SU-DHL-6 (cell line): ENCODE data around the gene GFOD1.

Experiments
- H2AFZ ChIP-seq: fragments of 200-600 bp; sonication (generic); 2 replicates; pipeline ENCODE4 v1.6.1; 2014; ENCODE audit warnings: low read depth, mild to moderate bottlenecking, moderate library complexity, mixed read lengths, antibody characterized with exemption, low read length; ENCODE audit not compliant: severe bottlenecking
- H3F3A ChIP-seq: fragments of 200-600 bp; shearing (Covaris generic); 2 replicates; pipeline ENCODE4 v1.6.0; 2016; ENCODE audit warnings: antibody characterized with exemption, mild to moderate bottlenecking; ENCODE audit not compliant: insufficient read depth
- H3K27ac ChIP-seq: fragments of 200-600 bp; sonication (generic); 2 replicates; pipeline ENCODE4 v1.5.1; 2016; ENCODE audit warnings: low read depth, mild to moderate bottlenecking, low read length, moderate library complexity, mixed read lengths
- H3K27me3 ChIP-seq: fragments of 200-600 bp; sonication (generic), shearing (Covaris generic); 2 replicates; pipeline ENCODE4 v1.6.0; 2014; ENCODE audit warnings: mild to moderate bottlenecking, low read length
- H3K36me3 ChIP-seq: fragments of 200-600 bp; sonication (generic); 2 replicates; pipeline ENCODE4 v1.6.1; 2014; ENCODE audit warnings: mild to moderate bottlenecking, low read length, mixed read lengths
- H3K4me2 ChIP-seq: fragments of 300-600, 200-600 bp; shearing (Covaris generic), sonication (generic); 2 replicates; pipeline ENCODE4 v1.6.0; 2014; ENCODE audit warnings: low read length, low read depth, mild to moderate bottlenecking; ENCODE audit not compliant: poor library complexity, severe bottlenecking
- H3K4me3 ChIP-seq: fragments of 200-600 bp; sonication (generic); 2 replicates; pipeline ENCODE4 v1.5.1; 2014; ENCODE audit warnings: antibody characterized with exemption, low read length, mild to moderate bottlenecking, mixed read lengths; ENCODE audit not compliant: insufficient read depth, poor library complexity, severe bottlenecking
- H3K79me2 ChIP-seq: fragments of 200-600 bp; sonication (generic); 2 replicates; pipeline ENCODE4 v1.6.1; 2014; ENCODE audit warnings: mild to moderate bottlenecking, low read length, moderate library complexity; ENCODE audit not compliant: insufficient read depth
- H3K9ac ChIP-seq: fragments of 200-600 bp; sonication (generic); 2 replicates; pipeline ENCODE4 v1.7.0; 2014; ENCODE audit warnings: mild to moderate bottlenecking, low read length
- H3K9me2 ChIP-seq: fragments of 200-600 bp; sonication (generic); replicated peaks from 2 replicates; pipeline ENCODE4 v1.6.1; 2014; ENCODE audit warnings: low read length; ENCODE audit not compliant: insufficient read depth
- H3K9me3 ChIP-seq: fragments of 200-600 bp; sonication (generic); 2 replicates; pipeline ENCODE4 v1.6.1; 2014; ENCODE audit warnings: low read length, mixed read lengths; ENCODE audit not compliant: insufficient read depth
- H4K20me1 ChIP-seq: fragments of 200-600 bp; sonication (generic); 2 replicates; pipeline ENCODE4 v1.6.1; 2014; ENCODE audit warnings: low read depth, mild to moderate bottlenecking, antibody characterized with exemption, low read length, moderate library complexity, mixed read lengths
- EZH2phosphoT487 ChIP-seq: fragments of 200-600 bp; sonication (generic), shearing (Covaris generic); conservative IDR thresholded peaks from 2 replicates; pipeline ENCODE4 v1.6.1; 2018; ENCODE audit warnings: mild to moderate bottlenecking, antibody characterized with exemption, low read length, moderate library complexity, mixed read lengths
- TF ChIP-seq, protein P1 (sequence below): fragments of 200-600 bp; sonication (generic); IDR thresholded peaks from one replicate; pipeline ENCODE4 v1.5.1; 2017; ENCODE audit warnings: antibody characterized with exemption, mild to moderate bottlenecking, low read length, moderate library complexity; ENCODE audit not compliant: insufficient read depth, poor library complexity, severe bottlenecking

GFOD1 gene

DNA sequence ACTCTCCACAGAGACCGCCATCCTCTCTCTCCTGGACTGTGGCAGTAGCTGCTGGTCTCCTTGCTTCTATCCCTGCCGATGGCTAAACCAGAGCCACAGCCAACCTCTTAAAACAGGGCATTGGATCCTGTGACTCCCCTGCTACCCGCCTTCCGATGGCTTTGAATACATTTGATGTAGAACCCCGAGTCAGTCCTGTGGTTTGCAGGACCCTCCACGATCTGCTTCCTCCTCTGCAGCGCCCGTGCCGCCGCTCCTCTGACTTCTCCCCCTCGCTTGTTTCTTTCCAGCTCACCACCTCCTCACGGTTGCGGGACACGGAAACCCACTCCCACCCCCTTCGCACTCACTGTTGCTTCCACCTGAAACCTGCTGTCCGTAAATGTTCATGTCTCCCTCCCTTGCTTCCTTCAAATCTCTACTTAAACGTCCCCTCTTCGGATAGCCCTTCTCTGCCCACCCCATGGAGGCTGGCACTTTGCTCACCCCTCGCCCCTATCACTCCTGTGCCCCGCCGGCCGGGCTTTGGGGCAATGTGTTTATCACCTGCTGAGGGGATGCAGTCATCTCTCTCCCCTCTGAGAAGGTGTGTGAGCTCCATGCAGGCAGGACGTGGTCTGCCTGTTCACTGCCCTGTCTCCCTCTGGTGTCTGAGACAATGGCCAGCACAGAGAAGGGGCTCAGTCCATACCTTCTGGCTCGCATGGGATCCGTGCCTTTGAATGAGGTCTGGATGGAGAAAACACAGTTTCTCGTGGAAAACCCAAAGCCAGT lies 67.8 kb downstream of the GFOD1 start:
- H3F3A ChIP-seq: no peaks in the 10 kb centered on the region
- no peak overlapping the region for H3K9ac ChIP-seq
- no peaks in the 10 kb centered on the region for H3K79me2 ChIP-seq
- no peak for TF ChIP-seq EZH2phosphoT487
- TF ChIP-seq, protein P1, sequence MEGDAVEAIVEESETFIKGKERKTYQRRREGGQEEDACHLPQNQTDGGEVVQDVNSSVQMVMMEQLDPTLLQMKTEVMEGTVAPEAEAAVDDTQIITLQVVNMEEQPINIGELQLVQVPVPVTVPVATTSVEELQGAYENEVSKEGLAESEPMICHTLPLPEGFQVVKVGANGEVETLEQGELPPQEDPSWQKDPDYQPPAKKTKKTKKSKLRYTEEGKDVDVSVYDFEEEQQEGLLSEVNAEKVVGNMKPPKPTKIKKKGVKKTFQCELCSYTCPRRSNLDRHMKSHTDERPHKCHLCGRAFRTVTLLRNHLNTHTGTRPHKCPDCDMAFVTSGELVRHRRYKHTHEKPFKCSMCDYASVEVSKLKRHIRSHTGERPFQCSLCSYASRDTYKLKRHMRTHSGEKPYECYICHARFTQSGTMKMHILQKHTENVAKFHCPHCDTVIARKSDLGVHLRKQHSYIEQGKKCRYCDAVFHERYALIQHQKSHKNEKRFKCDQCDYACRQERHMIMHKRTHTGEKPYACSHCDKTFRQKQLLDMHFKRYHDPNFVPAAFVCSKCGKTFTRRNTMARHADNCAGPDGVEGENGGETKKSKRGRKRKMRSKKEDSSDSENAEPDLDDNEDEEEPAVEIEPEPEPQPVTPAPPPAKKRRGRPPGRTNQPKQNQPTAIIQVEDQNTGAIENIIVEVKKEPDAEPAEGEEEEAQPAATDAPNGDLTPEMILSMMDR: no peak
- H3K4me3 ChIP-seq: no peak overlapping the region
- H3K27me3 ChIP-seq: no peaks in the 10 kb centered on the region
- H3K4me2 ChIP-seq: no peak overlapping the region
- no peak overlapping the region for H3K27ac ChIP-seq
- H3K9me2 ChIP-seq: no peaks in the 10 kb centered on the region
- no peaks in the 10 kb centered on the region for H4K20me1 ChIP-seq
- H2AFZ ChIP-seq: no peak overlapping the region
- H3K36me3 ChIP-seq: no peaks in the 10 kb centered on the region
- no peaks in the 10 kb centered on the region for H3K9me3 ChIP-seq

DNA sequence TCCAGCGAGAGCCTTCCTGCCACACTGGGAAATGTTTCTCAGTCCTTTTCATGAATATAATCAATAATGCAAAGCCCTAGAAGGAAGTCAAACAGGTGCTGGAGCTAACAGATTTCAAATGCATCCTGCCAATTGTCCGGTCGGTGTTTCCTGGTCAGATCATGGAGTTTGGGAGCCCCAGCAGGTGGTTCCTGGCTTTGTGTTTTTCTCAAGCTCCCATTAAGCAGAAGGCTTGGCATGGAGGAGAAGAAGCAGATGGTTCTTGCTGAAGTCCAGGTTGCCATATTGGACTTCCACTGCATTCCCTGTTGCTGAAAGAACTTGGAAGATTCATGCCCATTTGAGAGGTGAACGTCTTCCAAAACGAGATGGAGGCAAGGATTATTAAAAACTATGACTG lies 68.6 kb downstream of the GFOD1 start:
- no peak overlapping the region for H3K27ac ChIP-seq
- no peaks in the 10 kb centered on the region for H3K9me3 ChIP-seq
- no peaks in the 10 kb centered on the region for H3K9me2 ChIP-seq
- TF ChIP-seq, protein P1: no peak
- TF ChIP-seq EZH2phosphoT487: no peak
- no peaks in the 10 kb centered on the region for H3K36me3 ChIP-seq
- no peaks in the 10 kb centered on the region for H3F3A ChIP-seq
- no peak overlapping the region for H2AFZ ChIP-seq
- H3K4me2 ChIP-seq: no peak overlapping the region
- H3K27me3 ChIP-seq: no peaks in the 10 kb centered on the region
- H3K79me2 ChIP-seq: no peaks in the 10 kb centered on the region
- H4K20me1 ChIP-seq: no peaks in the 10 kb centered on the region
- H3K9ac ChIP-seq: no peak overlapping the region
- H3K4me3 ChIP-seq: no peak overlapping the region

DNA sequence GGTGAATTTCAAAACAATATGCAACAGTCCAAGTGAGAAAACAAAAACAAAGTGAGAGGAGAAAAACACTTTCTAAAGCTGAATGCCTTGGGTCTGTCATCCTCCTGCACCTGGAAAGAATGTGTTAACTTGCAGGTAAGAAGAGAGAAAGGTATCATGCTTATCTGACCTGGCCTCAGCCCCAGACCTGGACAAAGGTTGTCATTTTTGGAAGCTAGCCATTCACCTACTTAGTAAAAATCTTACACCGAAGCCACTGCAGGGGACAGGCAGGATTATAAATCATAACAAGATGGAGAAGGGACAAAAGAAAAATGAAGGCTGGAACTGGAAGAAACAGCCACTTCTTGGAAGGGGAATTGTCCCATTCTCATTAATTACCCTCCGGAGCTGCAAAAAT lies 69.4 kb downstream of the GFOD1 start:
- no peak overlapping the region for H3K27ac ChIP-seq
- no peak overlapping the region for H3K4me2 ChIP-seq
- H3K27me3 ChIP-seq: no peaks in the 10 kb centered on the region
- H3K9me2 ChIP-seq: no peaks in the 10 kb centered on the region
- H3K9me3 ChIP-seq: no peaks in the 10 kb centered on the region
- H3K4me3 ChIP-seq: no peak overlapping the region
- H3K36me3 ChIP-seq: no peaks in the 10 kb centered on the region
- no peak overlapping the region for H2AFZ ChIP-seq
- no peaks in the 10 kb centered on the region for H3K79me2 ChIP-seq
- H4K20me1 ChIP-seq: no peaks in the 10 kb centered on the region
- H3K9ac ChIP-seq: no peak overlapping the region
- TF ChIP-seq, protein P1: no peak
- TF ChIP-seq EZH2phosphoT487: no peak
- no peaks in the 10 kb centered on the region for H3F3A ChIP-seq
